Activated CD4-positive, alpha-beta T cell treated with anti-CD3 and anti-CD28 coated beads, Interleukin-2, amount 10 ng/mL, durations not matched to agents 7 days and 5 days (primary cell): ENCODE results near the gene EHMT1. TPM values are rescaled to one million over a fixed set of nuclear protein-coding genes. Genes with fewer than 3 reads are reported as not detected.
"Not testable (repeated sequence)": the region's sequence is repeated elsewhere in the genome, so short reads cannot be mapped to it uniquely, and the experiment has no call there.

ENCODE experiments used
- CTCF ChIA-PET: fragments of 350-600 bp; sonication (Branson Sonifier 250); formaldehyde crosslinking; loops from one replicate; lab custom pipeline; 2021; ENCODE audit warnings: antibody characterized with exemption; lab: Charles Lee
- POLR2A ChIA-PET: fragments of 350-600 bp; sonication (Branson Sonifier 250); formaldehyde crosslinking; loops from one replicate; lab custom pipeline; 2021; ENCODE audit warnings: antibody characterized with exemption; lab: Charles Lee
- DNase-seq: peaks from one replicate; pipeline ENCODE4 v3.0.0-alpha.2; 2020
- H3K27ac Mint-ChIP-seq: one replicate; pipeline ENCODE4 v1.8.0; 2021; ENCODE audit warnings: mild to moderate bottlenecking, moderate library complexity, mixed read lengths
- H3K27me3 Mint-ChIP-seq: one replicate; pipeline ENCODE4 v1.8.0; 2021; ENCODE audit warnings: mixed read lengths
- H3K36me3 Mint-ChIP-seq: one replicate; pipeline ENCODE4 v1.8.0; 2021; ENCODE audit warnings: low read depth, mixed read lengths
- H3K4me1 Mint-ChIP-seq: one replicate; pipeline ENCODE4 v1.8.0; 2021; ENCODE audit warnings: mixed read lengths
- H3K4me3 Mint-ChIP-seq: one replicate; pipeline ENCODE4 v1.8.0; 2021; ENCODE audit warnings: mild to moderate bottlenecking, moderate library complexity, mixed read lengths
- H3K9me3 Mint-ChIP-seq: one replicate; pipeline ENCODE4 v1.8.0; 2021; ENCODE audit warnings: mixed read lengths
- total RNA-seq, 2 experiments: library from RNA; stranded (reverse); gene quantifications; one replicate each; pipeline ENCODE4 v1.2.3, GENCODE V29; 2021

EHMT1 gene
- total RNA-seq, 2 experiments from 2014 or later = 100 to 110 TPM

- Mint-ChIP-seq H3K9me3 (no peaks in the 10 kb centered on the region), H3K4me3 (no peak overlapping the region), H3K4me1 (peaks cover 2% of the 10 kb centered on the region), H3K36me3 (peaks cover 2% of the 10 kb centered on the region), H3K27me3 (peaks cover 9% of the 10 kb centered on the region), H3K27ac (no peak overlapping the region)
- ChIA-PET CTCF (interaction anchor here (0.6 kb wide), 1 partner anchor 16 kb away, joined by 3 read pairs; no protein-coding TSS in a partner anchor), POLR2A (no interaction called here)
- DNase-seq = no peak
Measured at GRCh38 chr9:137873858-137874362, 255.1 kb downstream of the EHMT1 start.

DNA sequence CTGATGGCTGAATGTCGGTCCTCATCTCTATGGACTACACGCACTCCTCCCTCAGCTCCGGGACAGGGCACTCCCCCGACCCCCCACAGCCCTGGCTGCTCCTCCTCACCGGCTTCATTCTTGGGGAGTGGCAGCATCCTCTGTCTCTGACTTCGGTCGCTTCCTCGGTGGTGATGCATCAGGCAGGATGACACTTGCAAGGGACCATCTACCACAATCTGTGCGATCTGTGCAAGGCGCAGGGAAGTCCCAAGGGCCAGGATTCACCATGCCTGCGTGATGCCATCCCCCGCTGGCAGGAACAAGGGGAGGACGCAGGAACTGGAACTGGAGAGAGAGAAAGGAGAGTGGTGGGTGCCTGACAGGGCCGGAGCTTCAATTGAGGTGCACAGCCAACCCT is 256.5 kb downstream of the EHMT1 start:
- Mint-ChIP-seq H3K4me3 (no peak overlapping the region), H3K9me3 (no peaks in the 10 kb centered on the region), H3K4me1 (peaks cover 2% of the 10 kb centered on the region), H3K36me3 (peaks cover 2% of the 10 kb centered on the region), H3K27me3 (peaks cover 9% of the 10 kb centered on the region), H3K27ac (no peak overlapping the region)
- ChIA-PET CTCF (no interaction called here), POLR2A (no interaction called here)
- DNase-seq = no peak

DNA sequence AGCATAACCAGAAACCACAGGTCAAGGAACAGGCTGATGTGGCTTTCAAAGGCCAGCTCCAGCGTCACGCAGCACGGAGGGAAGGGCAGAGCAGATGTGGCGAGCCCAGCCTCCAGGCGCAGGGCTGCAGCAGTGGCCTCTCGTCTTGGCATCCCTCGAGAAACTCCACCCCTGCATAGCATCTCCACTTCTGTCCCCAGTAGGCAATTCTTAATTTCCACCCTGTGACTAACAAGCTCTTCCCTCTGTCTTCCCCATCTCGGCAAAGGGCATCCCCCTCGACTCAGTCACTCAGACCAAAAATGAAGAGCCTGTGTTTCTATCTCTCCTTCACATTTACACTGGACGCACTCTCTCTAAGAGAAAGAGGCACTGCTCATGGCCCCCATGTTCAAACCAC is 257.0 kb downstream of the EHMT1 start:
- H3K9me3 Mint-ChIP-seq = no peaks in the 10 kb centered on the region
- ChIA-PET CTCF (no interaction called here), POLR2A (no interaction called here)
- no peak overlapping the region for H3K27ac Mint-ChIP-seq
- peaks cover 9% of the 10 kb centered on the region for H3K27me3 Mint-ChIP-seq
- H3K4me3 Mint-ChIP-seq = no peak overlapping the region
- peaks cover 2% of the 10 kb centered on the region for H3K36me3 Mint-ChIP-seq
- H3K4me1 Mint-ChIP-seq = peaks cover 2% of the 10 kb centered on the region
- DNase-seq = no peak

DNA sequence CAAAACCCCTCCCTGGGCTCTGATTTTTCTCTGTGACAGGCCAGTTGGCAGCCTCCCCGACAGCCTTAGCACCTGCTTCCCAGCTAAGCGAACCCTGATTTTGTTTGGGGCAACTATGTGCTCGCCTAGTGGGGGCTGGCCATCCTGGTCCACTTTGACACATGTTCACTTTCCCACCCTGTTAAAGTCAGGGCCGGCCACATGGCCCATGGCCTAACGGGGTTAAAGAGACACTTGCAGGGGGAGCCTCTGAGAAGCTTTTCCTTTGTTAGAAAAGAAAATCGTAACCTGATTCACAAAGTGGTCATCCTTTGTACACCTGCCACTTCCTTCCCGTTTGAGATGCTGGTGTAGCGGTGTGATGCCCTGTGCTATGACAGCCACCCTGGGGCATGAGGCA is 257.5 kb downstream of the EHMT1 start:
- Mint-ChIP-seq H3K27ac (peak overlapping the region; percentile 14), H3K36me3 (peaks cover 2% of the 10 kb centered on the region), H3K9me3 (no peaks in the 10 kb centered on the region), H3K27me3 (peaks cover 9% of the 10 kb centered on the region), H3K4me3 (no peak overlapping the region), H3K4me1 (peaks cover 2% of the 10 kb centered on the region)
- DNase-seq = no peak
- ChIA-PET POLR2A (no interaction called here), CTCF (no interaction called here)

GRCh38 chr9:137876781-137877386 is 258.1 kb downstream of the EHMT1 start:
- ChIA-PET POLR2A (no interaction called here), CTCF (no interaction called here)
- Mint-ChIP-seq H3K4me1 (peaks cover 2% of the 10 kb centered on the region), H3K9me3 (no peaks in the 10 kb centered on the region), H3K36me3 (peaks cover 2% of the 10 kb centered on the region), H3K27ac (no peak overlapping the region), H3K4me3 (no peak overlapping the region), H3K27me3 (peaks cover 9% of the 10 kb centered on the region)
- no peak for DNase-seq

DNA sequence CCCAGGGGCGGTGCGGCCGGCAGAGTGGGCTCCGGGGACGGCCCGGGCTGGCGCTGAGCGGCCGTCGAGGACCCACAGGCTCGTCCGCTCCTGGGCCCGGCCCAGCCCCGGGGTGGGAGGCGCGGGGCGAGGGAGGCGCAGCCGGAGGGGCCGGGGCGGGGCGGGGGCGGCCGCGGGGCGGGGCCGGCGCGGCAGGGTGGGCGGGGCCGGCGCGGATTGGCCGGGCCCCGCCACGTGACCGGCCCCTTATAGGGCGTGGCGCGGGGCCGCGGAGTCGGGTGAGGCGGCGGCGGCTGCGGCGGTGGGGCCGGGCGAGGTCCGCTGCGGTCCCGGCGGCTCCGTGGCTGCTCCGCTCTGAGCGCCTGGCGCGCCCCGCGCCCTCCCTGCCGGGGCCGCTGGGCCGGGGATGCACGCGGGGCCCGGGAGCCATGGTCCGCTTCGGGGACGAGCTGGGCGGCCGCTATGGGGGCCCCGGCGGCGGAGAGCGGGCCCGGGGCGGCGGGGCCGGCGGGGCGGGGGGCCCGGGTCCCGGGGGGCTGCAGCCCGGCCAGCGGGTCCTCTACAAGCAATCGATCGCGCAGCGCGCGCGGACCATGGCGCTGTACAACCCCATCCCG is 258.8 kb downstream of the EHMT1 start, which contains the start of gene CACNA1B:
TSS of gene CACNA1B (plus strand) at position 277 of the 617 bp plus-strand sequence. CDS start at position 429, 152 bp downstream.
- DNase-seq, H3K36me3 Mint-ChIP-seq, H3K4me3 Mint-ChIP-seq, CTCF ChIA-PET, H3K27me3 Mint-ChIP-seq, H3K9me3 Mint-ChIP-seq, H3K27ac Mint-ChIP-seq, H3K4me1 Mint-ChIP-seq, POLR2A ChIA-PET: not testable (repeated sequence)

GRCh38 chr9:137878146-137878941 is 259.5 kb downstream of the EHMT1 start:
- peaks cover 9% of the 10 kb centered on the region for H3K27me3 Mint-ChIP-seq
- no peaks in the 10 kb centered on the region for H3K9me3 Mint-ChIP-seq
- peaks cover 2% of the 10 kb centered on the region for H3K36me3 Mint-ChIP-seq
- ChIA-PET CTCF (no interaction called here), POLR2A (no interaction called here)
- no peak overlapping the region for H3K4me3 Mint-ChIP-seq
- no peak overlapping the region for H3K27ac Mint-ChIP-seq
- peaks cover 2% of the 10 kb centered on the region for H3K4me1 Mint-ChIP-seq
- DNase-seq = peak; percentile 31

DNA sequence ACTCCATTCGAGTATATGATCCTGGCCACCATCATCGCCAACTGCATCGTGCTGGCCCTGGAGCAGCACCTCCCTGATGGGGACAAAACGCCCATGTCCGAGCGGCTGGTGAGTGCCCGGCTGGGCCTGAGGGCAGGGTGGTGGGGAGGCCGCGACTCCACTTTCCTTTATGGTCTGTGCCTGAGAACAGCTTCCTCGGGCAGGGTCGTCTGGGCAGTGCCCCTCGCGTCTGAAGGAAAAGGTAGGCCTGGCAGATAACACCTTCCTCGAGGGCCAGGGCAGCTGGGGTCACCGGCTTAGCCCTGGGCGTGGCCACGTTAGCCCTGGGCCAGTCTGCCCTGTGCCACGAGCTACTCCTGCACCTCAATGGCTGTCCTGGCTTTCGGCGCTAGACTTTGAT is 260.2 kb downstream of the EHMT1 start:
- H3K27ac Mint-ChIP-seq = no peak overlapping the region
- ChIA-PET CTCF (no interaction called here), POLR2A (no interaction called here)
- H3K4me1 Mint-ChIP-seq = peaks cover 2% of the 10 kb centered on the region
- H3K4me3 Mint-ChIP-seq = no peak overlapping the region
- H3K9me3 Mint-ChIP-seq = no peaks in the 10 kb centered on the region
- DNase-seq = no peak
- H3K36me3 Mint-ChIP-seq = peaks cover 2% of the 10 kb centered on the region
- peaks cover 9% of the 10 kb centered on the region for H3K27me3 Mint-ChIP-seq

DNA sequence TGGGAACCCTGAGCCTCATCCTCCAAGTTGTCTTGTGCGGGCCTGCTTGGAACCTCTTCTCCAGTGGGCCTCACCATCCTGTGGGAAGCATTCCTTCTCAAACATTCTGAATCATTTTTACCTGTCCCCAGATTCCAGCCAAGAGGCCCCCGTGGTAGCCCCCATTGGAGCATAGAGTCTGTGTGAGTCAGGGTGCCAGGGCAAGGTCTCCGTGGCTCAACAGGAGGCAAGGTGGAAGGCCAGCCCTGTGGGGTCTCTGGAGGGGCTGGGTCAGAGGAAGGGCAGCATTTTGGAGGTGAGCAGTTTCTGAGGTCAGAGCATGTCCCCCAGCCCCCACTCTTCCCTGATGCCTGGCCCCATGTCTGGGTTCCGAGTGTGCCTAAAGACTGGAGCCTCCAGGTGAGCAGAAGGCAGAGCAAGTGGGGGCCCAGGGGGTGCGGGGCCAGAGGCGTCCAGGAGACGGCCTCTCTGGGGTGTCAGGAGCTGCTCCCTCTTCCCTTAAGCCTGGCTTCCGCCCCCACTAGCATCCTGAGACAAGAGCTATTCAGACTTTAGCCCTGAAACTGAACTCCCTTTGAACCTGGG is 260.9 kb downstream of the EHMT1 start:
- H3K4me1 Mint-ChIP-seq = peaks cover 2% of the 10 kb centered on the region
- H3K4me3 Mint-ChIP-seq = no peak overlapping the region
- CTCF ChIA-PET = no interaction called here
- no peaks in the 10 kb centered on the region for H3K9me3 Mint-ChIP-seq
- peaks cover 2% of the 10 kb centered on the region for H3K36me3 Mint-ChIP-seq
- no peak overlapping the region for H3K27ac Mint-ChIP-seq
- POLR2A ChIA-PET = no interaction called here
- peaks cover 9% of the 10 kb centered on the region for H3K27me3 Mint-ChIP-seq
- DNase-seq = no peak

DNA sequence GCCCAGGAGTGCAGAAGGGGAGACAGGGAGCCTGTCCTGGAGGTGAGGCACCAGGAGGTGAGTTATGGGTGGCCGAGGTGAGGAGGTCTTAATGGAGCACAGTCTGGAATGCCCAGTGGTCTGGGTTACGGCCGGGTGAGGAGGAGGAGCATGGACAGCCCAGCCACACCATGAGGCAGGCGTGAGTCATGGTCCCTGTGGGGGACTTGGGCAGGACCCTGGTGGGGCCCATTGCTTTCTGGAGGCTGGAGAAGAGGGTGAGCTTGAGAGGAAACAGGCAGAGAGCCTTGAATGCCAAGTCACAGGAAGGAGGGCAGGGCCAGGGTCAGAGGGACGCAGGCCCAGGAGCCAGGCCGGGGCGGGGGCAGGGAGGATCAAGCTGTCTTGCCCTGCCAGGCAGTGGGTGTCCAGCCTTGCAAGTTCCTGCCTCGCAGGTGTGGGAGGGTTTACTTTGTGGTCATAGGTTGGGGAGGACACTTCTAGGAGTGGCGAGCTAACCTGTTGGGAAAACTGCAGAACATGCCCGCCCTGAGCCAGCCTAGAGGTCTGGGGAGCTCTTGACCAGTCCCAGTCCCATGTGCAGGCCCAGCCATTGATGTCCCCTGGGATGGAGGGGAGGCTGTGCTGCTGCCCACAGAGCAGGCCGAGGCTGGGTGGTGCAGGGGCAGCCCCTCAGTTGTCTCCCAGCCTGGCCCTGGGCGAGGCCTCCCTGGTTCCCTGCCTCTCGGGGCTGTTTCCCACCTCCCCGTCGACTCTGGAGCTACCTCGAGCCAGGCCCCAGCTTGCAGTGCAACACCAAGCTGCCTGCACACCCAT is 261.6 kb downstream of the EHMT1 start:
- no peak for DNase-seq
- Mint-ChIP-seq H3K36me3 (peaks cover 2% of the 10 kb centered on the region), H3K4me3 (no peak overlapping the region), H3K27ac (no peak overlapping the region), H3K27me3 (peaks cover 9% of the 10 kb centered on the region), H3K9me3 (no peaks in the 10 kb centered on the region), H3K4me1 (peaks cover 2% of the 10 kb centered on the region)
- POLR2A ChIA-PET = no interaction called here
- CTCF ChIA-PET = no interaction called here

DNA sequence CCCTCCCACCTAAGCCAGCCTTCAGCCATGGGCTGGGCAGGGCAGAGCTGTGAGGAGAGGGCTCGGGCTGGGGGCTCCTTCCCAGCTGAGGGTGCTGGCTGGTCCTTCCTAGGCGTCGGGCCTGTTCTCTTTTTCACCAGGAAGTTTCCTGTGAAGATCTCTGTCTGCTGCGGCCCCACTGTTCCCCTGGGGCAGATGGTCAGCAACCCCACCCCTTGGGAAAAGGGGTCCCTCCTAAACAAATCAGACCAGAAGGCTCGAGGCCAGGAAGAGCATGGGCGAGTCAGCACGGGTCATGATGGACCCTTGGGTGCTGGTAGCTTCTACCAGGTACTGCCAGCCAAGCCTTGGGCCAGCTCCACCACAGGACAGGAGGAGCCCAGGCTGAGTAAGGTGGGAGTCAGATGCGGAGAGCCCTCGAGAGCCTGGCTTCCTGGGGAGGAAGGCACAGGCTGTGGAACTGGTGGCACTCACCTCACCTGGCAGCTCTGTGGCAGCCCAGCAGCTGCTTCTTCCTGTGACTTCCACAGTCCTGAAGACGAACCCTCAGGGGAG is 262.2 kb downstream of the EHMT1 start:
- POLR2A ChIA-PET = no interaction called here
- peaks cover 5% of the 10 kb centered on the region for H3K27me3 Mint-ChIP-seq
- H3K9me3 Mint-ChIP-seq = no peaks in the 10 kb centered on the region

More for the DNA sequence above, 262.2 kb downstream of the EHMT1 start:
- Mint-ChIP-seq H3K4me3 (no peak overlapping the region), H3K27ac (no peak overlapping the region), H3K36me3 (peaks cover 2% of the 10 kb centered on the region), H3K4me1 (peaks cover 2% of the 10 kb centered on the region)
- DNase-seq = no peak
- CTCF ChIA-PET = no interaction called here
